Effector CD4-positive, alpha-beta T cell (primary cell): Measurements from ENCODE around the gene BFSP2.

Experiments used
- DNase-seq: peaks from one replicate; pipeline ENCODE4 v3.0.0-alpha.2; 2020

Gene BFSP2

DNA sequence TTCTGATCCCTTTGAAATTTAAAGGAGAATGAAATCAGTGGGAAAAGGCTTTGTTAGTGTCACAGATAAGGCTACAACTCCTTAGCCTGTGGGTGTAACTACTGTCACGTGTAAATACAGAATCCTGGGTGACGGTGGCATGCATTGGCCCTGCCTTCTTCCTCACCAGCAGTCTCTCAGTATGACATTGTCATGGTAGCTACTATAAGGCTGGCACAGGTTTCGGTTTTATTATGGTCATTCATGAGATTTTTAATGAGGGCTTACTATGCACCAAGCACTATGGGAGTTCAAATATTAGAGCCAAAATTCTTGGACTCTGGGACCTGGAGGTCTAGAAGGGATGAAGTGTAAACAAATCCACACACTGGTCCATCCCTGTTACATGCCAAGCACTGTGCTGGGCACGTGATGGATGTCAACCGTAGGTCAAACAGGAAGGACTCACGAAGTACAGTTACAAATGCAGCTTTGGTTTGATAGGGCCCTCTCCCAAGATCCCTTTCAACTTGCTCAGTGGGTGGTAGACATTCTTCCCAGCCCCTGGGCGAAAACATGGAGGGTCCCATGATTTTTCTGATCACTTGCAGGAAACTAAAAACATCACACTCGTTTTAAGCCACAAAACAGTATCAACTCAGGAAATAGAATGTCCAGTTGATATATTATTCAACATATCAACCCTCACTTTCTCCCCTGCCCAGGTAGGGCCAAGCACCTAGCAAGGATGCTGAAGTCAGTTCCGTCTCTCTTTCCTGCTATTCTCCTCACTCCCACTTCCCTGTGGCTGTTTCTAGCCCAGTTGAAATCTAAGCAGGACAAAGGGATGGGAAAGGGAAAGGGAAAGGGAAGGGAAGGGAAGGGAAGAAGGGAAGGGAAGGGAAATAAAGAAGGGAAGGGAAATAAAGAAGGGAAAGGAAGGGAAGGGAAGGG, 25.3 kb downstream of the BFSP2 start:
- no peak for DNase-seq

DNA sequence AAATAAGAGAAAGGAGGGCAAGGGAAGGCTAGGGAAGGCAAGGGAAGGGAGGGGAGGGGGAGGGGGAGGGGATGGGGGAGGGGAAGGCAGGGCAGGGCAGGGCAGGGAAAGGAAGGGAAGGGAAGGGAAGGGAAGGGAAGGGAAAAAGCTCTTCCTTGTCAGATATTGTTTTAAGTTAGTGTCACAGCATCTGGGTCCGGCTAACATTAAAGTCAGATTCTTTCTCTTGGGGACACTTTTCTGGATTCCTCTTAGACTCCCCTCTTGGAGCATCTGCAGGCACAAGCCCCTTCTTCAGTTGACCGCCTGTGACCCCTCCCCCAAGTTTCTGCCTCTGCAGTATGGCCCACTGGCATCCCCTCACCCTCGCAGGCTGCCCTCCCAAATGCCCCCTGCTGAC, 26.0 kb downstream of the BFSP2 start:
- no peak for DNase-seq

DNA sequence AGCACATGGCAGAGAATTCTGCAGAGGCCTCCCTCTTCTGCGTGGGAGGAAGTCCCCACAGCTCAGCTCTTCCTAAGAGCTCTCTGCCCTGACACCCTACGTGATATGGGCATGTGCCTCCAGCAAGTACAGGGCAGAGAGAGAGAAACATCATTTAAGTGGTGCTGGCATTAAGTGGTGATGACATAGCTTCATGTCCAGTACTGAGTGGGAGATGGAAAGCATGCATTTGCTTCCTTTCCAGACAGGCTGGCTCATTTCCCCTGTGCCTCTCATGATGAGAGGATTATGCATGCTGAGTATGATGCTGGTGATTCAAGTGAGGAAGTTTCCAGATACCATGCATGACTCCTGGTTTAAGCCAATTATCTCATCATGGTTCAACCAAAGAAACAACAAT, 26.9 kb downstream of the BFSP2 start:
- no peak for DNase-seq

DNA sequence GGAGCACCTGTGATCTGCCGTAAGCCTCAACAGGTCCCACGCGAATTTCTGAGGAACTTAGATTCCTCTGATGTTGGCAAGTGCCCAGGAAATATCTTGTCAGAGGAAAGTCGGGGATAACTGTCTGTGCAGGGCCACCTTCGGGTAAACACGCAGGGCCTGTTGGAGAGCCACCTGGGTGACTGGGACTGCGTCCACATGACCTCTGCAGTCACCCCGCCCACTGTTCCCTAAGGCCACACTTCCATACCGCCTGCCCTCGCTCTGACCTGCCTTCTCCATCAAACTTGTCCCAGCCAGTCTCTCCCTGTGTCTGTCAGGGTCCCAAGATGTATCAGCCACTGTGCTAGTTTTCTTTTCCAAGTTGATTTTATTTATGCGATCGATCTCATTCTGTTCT, 28.7 kb downstream of the BFSP2 start:
- DNase-seq = no peak

DNA sequence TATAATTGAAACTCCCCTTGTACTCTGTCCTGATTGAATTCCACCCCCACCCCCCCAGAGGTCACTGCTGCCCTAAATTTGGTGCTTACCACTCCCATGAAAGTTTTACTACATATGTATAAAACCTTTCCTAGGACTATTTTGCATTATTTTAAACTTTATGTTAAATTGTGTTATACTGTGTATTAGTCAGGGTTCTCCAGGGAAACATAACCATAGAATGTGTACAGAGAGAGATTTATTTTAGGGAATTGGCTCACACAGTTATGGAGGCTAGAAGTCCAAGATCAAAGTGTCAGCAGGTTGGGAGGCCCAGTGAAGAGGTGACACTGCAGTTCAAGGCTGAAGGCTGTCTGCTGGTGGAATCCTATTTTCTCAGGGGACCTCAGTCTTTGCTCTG, 29.2 kb downstream of the BFSP2 start:
- DNase-seq = no peak

DNA sequence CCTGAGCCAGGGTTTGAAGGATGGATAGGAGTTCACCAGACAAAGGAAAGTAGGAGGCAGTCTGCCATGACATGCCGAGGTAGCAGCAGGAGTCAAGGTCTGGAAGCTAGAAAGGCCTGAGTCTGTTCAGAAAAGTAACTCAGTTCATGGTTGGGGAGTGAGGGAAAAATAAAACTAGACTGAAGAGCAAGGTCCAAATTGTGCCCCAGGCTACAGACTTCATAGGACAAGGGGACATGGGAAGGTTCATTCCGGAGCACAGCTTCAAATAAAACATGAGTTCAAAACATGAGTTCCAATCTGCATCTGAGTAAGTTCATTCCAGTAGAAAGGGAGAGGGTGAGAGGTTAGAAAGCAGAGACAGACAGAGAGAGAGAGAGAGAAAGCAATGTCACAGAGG, 39.7 kb downstream of the BFSP2 start:
- no peak for DNase-seq

DNA sequence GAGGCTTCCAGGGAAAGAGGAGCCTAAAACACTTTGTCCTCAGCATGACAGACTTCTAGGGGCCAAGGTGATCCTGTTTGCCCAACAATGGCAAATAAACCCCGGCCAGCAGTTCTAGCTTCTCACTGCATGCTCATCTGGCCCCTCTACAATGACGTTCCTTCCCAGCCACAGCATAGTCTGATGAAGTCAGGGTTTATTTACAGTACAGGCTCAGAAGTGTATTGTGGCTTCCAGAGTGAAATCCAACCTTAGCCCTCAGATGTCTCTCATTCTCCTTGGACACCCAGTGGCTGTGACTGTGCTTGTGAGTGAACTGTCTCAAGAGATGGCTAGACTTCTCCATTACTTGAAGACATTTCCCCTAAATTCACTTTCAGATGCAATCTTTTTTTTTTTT, 40.8 kb downstream of the BFSP2 start:
- DNase-seq = no peak

DNA sequence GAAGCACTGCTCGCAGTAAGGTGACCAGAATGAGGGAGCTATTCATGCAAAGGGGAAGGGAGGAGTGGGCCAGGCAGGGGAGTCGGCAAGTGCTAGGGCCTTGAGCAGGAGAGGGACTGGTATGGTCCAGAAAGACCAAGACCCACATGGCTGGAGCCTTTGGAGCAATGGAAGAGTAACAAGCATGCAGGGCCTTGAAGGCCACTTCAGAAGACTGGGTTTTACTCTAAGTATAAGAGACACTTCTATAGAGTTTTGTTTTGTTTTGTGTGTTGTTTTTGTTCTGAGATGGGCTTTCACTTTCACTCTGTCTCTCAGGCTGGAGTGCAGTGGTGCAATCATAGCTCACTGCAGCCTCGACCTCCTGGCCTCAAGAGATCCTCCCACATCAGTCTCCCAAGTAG, 42.0 kb downstream of the BFSP2 start:
- DNase-seq = no peak

DNA sequence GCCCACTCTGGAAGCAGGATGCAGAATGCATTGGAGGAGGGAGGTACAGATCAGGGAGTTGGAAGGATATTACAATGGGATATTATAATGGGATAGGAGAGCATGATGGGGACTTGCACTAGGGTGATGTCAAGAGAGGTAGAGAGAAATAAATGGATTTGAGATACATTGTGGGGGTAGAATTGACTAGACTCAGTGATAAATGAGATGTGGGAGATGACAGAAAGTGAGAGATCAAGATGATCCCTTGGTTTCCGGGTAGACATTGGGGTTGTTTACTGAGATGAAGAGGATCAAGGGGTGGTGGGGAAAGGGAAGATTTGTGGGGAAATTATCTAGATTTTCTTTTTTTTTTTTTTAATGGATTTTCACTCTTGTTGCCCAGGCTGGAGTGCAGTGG, 42.7 kb downstream of the BFSP2 start:
- no peak for DNase-seq

DNA sequence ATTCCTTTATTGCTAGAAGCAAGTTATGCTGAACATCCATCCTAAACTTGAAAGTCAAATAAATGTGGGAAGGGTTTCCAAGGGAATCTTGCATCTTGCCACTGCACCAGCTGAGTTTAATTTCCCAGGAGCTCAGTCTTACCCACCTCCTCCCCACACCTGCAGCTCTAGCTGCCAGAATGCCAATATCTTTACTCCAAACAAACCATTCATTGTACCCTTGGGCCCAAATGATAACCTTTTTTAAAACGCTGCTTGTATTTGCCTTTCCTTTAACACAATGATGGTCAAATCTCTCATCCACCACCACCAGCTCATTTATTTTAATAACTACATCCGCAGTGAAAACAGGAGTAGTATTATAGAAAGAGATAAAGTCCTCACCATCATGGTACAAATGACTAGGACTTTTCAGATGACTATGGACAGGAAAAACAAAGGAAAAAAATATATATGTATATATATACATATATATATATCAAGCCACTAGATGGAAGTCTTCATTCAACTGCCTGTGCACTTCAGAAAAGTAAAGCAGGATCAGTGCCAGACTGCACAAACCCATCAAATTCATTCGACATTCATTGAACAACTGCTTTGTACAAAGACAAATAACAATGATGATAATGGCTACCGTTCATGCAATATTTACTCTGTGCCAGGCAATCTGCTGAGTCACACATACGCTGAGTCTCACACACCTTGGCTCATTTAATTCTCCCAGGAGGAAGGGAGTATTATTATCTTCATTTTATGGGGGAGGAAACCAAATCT, 44.0 kb downstream of the BFSP2 start:
- DNase-seq = no peak

DNA sequence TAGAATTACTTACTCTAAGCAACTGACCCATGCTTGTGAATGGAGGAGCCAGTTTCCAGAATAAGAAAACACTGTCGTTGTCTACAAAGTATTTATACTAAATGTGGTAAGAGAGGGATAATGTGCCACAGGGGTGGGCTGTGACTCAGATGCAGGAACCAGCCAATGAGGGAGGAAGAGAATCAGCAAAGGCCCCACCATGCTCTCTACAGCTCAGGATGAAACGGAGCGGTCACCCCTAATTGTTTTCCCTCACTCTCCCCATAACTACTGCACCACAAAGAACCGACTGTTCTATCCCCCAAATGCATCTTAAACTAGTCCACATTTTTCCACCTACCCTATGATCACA, 44.5 kb downstream of the BFSP2 start:
- DNase-seq = no peak

DNA sequence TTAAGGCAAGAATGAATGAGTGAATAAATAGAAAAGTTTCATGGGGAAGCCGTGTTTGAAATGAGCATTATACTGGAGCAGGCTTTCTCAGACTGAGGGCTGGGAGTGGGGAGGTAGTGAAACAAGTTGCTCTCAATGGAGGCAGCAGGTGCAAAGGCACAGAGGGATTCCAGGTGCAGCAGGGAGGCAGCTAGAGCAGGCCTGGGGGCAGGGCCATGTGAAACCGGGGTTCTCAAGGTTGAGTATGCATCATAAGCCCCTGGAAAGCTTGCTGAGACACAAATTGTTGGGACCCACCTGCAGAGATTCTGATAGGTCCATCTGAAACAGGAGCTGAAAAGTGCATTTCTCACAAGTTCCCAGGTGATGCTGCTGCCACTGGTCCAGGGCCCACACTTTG, 45.3 kb downstream of the BFSP2 start:
- DNase-seq = no peak

DNA sequence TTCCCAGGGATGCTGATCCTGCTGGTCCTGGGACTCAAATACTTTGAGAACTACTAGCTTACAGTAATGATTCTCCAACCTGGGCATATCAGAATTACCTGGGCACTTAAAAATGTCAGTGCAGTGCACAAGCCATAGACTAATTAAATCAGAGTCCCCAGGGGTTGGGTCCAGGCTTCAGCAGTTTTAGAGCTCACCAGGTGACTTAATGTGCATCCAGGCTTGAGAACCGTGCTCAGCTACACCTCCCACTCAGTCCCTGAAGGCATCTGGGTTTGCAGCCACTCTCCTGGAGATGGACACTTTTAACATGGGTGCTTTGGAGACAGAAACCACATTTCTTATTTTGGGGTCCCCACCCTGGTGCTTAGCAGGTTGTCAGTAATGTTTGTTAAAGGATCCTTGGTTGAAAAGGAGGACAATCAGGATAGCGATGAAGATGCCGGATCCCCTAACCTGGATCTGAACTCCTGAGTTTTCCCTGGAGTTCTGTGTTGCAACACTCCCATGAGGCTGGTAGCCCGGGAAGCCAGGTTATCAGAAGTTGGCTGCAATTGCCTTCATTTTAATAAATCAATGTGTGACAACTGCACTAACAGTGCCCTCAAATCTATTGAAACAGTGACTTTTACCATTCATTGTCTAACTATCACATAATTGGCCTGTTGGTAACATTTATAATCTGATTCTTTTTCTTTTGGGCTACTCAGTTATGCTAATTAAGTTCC, 48.1 kb downstream of the BFSP2 start:
- no peak for DNase-seq

DNA sequence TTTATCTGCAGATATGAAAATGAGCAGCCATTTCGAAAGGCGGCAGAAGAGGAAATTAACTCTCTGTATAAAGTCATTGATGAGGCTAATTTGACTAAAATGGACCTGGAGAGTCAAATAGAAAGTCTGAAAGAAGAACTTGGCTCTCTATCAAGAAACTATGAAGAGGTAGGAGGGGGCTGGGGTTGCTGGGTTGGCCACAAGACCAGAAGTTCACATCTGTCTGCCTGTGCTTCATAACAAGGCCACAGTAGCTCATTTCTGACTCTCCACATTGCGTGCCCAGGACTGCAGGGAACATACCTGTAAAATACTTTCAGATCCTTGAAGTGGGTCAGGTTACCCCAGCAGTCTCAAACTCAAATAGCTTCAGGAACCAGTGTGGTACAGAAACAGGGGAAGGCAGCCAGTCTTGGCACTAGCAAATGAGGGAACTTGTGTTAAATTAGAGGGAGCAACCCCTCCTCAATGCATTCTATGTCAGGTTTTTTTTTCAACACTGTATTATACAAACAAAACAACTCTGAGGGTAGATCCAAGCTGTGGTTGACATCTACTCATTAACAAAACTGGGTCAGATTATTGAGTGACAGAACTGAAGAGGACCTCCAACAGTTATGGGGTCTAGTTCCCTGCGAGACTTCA, 48.7 kb downstream of the BFSP2 start:
- DNase-seq = no peak

DNA sequence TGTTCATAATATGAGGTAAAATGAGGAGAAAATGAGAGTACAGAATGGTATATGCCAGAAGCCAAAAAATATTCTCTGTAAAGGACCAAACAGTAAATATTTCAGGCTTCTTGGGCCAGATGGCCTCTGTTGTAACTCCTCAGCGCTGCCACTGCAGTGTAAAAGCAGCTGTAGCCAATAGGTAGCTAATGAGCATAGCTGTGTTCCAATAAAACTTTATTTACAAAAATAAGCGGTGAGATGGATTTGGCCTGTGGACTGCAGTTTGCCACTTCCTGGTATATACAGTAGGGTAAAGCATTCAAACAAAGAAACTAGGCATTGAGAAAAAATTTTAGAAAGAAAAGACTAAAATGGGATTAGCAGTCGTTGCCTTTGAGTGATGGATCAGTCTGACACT, 51.5 kb downstream of the BFSP2 start:
- no peak for DNase-seq

DNA sequence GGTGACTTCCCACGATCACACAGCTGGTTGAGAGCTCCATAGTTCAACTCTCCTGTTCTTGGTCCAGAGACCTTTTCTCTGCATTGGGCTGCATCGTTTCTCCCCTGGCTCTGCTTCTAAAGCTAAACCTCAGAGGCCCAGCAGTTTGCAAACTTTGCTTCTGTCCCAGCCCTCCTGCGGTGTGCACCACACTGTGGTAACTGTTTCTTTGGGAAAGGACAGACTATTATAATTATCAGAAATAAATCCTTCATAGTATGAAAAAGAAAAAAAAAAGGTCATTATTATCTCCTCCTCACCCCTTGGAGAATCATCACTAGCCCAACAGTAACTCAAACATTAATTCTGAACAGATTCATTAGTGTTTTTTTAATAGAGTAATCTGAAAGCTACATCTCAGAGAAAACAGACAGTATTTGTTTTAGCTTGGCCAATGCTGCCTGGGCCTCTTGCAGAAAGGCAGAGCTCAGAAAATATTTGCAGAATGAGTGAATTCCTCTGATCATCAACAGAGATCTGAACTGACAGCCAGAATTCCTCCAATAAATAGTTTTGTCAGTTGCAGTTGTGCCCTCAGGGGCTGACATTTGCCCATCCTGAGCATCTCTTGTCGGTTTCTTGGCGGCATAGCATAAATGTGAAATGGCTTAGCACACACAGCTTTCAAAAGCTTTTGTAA, 52.9 kb downstream of the BFSP2 start:
- DNase-seq = no peak

DNA sequence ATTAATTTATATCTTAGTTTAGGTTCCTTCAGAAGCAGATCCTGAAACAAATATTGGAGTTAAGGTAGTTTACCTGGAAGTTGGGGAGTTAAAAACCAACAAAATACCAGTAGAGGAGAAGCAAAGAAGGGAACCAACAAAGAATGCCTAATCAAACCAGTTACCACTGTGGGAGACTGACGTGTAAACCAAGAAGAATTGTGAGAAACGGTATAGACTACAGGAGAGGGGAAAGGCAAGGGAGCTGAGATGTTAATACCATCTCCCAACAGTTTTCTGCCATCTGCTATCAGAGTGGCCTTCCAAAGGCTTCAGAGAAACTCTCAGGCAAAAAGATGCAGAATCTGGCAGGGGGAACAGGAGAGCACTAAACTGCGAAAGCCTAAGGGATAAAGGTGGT, 53.5 kb downstream of the BFSP2 start:
- DNase-seq = no peak

DNA sequence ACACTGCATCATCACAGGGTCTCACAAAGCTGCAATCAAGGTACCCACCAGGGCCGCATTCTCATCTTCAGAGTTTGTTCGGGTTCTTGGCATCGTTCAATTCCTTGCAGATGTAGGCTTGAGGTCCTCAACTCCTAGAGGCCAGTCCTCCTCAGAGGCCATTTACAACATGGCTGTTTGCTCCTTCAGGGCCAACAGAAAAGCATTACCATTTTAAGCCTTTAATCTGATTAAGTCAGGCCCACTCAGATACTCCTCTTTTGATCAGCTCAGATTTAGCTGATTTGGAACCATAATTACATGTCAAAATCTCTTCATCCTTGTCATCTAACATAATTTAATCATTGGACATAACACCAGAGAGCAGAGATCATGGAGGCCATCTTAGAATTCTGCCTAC, 55.4 kb downstream of the BFSP2 start:
- DNase-seq = no peak

DNA sequence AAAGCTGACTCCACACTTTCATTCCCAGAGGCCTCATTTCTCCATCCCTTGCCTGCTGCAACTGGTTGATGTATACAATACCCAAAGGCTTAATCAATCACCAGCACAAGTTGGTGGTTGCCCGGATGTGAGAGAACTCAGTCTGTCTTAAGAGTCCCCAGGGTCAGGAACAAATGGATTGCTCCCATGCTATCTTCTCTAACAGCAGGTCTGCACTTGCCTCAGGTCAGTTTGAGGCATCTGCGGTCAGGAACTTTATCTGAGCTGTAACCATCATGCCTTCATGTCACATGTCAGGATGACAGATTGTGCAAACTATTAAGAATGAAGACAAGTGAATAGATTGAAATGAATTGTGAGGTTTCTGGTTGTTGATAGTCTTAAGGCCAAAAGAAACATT, 56.1 kb downstream of the BFSP2 start:
- no peak for DNase-seq

DNA sequence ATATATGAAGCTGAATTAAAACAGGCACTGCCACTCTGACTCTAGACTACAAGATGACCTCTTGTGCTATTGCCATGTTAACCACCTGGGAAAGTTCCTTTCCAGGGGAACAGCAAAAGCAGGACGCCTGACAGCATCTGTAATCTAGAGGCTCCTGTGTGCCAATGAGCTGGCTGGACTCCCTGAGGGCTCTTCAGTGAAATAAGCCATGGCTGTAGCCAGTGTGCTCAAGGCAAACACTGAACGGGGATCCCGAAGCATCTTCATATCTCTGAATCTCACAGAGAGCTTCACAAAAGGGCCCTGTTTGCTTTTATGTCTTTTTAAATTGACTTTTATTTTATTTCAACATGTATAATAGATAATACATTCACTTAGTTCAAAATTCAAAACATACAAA, 57.2 kb downstream of the BFSP2 start:
- no peak for DNase-seq

DNA sequence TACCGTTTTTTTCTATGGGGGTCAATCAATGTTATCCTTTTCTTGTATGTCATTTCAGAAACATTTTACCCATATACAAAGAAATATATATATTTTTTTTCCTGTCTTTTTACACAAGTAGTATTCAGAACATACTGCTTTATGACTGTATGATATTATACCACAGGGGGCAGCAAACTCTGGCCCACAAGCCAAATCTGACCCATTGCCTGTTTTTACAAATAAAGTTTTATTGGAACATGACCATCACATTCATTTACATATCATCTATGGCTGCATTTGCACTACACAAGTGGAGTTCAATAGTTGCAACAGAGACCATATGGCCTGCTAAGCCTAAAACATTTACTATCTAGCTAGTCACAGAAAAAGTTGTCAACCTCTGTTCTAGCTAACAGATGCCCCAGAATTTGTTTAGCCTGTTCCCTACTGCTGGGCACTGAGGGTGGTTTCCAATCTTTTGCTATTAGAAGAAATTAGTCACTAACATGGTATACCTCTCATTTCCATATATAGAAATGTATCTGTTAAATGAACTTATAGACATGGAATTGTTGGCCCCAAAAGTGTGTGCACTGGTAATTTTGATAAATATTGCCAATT, 57.7 kb downstream of the BFSP2 start:
- no peak for DNase-seq

DNA sequence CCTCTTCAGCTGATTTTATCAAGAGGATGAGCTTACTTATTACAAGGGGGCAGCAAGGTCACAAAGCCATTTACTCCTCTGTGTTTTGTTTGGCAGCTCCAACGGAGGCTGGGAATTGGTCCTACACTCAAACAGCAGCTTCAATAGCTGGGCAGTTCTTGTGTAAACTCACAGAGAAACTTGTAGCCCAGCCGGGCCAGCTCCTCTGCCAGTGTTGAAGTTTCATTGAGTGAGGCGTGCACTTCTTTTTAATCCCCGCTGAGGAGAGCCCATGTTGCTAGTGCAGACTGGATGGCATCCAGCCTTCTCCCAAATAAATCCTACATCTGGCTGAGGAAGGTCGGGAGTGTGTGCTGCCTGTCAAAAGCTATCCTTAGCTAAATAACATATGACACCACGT, 59.5 kb downstream of the BFSP2 start:
- no peak for DNase-seq
